GM19240 (cell line): ENCODE results near the gene LAMA3.
"Not testable (repeated sequence)": the region's sequence is repeated elsewhere in the genome, so short reads cannot be mapped to it uniquely, and the experiment has no call there.

Experiments
- DNase-seq: peaks from one replicate; pipeline ENCODE4 v3.0.0; 2011; ENCODE audit warnings: low spot score; ENCODE audit not compliant: insufficient read length

The LAMA3 gene

GRCh38 chr18:23725827-23726661 lies 36.8 kb downstream of the LAMA3 start:
- DNase-seq: no peak

- no peak for DNase-seq
Observed at GRCh38 chr18:23727707-23728493, 38.6 kb downstream of the LAMA3 start.

DNA sequence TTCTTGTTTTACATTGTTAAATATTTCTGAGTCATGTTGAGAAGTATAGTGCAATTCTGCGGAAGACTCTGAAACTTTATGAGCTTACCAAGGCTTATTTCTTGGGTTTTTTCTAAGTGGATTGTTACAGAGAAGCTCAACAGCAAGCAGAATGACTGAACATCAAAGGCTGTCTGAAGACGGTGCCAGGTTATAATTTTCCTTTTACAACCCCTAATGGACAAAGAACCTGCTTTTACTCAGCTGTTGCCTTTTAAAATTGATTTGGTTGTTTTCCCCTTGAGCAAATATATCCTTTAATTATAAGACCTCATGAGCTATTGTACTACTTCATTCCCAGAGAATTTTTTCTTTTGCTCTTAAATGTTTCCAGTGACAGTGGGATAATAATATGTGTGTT lies 41.6 kb downstream of the LAMA3 start:
- no peak for DNase-seq

DNA sequence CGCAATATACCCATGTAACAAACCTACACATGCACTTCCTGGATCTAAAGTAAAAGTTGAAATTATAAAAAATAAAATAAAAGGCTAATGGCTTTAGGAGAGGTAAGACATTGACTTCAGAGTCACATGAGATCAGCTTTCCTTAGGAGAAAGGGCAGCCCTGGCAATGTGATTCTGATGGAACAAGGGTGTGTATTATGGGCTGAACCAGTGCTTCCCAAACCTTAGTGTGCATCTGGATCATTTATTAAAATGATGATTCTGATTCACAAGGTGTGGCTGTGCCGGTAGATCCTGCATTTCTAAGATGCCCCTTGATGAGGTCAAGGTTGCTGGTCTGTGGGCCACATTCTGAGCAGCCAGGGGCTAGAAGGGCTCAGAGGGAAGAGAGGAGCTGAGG lies 42.6 kb downstream of the LAMA3 start:
- no peak for DNase-seq

DNA sequence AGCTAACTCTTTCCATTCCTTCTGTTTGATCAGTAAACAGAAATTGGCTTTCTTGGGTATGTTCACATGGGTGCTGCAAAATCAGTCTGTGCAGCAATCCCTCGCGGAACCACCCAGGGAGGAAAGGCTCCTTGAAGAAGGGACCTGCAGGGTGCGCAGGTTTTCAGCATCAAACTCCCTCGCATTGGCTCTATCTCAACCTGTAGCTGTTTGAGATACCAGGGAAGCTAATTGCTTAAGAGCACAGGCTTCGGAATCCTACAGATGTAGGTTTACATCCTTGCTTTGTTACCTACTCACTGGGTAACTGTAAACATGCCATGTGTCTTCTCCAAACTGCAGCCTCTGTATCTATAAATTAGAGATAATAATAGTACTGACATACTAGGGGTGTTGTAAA lies 43.2 kb downstream of the LAMA3 start:
- no peak for DNase-seq

DNA sequence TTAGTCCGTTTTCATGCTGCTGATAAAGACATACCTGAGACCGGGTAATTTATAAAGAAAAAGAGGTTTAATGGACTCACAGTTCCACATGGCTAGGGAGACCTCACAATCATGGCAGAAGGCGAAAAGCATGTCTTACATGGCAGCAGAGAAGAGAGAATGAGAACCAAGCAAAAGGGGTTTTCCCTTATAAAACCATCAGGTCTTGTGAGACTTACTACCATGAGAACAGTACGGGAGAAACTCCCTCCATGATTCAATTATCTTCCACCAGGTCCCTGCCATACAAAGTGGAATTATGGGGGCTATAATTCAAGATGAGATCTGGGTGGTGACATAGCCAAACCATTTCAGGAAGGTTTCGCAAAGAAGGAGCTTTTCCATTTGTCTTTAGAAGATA lies 44.0 kb downstream of the LAMA3 start:
- DNase-seq: not testable (repeated sequence)

- no peak for DNase-seq
Observed at GRCh38 chr18:23733895-23734294, 44.6 kb downstream of the LAMA3 start.

DNA sequence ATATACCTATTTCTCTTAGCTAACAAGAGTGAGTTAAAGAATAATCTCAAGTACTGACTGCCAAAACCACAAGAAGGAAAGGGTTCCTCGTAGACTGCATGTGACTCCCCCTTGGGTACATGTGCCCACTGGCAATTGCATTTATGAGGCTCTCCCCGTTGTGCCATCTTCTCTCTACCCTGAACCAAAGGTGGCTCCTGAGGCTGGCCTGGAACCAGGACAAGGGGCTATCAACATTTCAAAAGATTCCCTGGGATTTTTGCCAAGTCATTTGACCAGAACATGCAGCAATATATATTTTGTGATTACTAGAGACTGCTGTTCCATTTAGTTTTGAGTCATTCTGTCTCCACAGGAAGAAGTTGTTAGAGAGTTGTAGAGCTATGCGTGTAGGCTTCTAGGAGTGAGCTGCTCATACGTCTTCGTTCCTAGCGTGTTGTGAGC lies 45.8 kb downstream of the LAMA3 start:
- no peak for DNase-seq

DNA sequence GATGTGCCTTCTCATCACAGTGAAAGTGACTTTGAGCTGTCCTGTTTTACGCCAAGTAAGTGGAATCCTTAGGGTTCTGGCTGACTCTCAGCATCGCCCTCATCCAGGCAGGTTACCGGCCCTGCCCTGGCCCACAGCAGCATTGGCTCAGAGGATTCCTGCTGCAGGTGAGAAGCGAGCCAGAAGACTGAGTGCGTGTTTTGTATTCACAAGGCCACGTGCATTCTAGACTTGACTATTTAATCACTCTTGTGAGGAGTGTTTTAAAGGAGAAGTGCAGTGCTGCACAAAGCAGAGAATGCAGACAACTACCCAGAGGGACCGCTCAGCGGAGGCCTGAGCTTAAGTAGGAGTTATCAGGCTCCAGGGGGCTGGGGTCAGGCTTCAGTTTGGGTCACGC lies 48.3 kb downstream of the LAMA3 start:
- DNase-seq: no peak

DNA sequence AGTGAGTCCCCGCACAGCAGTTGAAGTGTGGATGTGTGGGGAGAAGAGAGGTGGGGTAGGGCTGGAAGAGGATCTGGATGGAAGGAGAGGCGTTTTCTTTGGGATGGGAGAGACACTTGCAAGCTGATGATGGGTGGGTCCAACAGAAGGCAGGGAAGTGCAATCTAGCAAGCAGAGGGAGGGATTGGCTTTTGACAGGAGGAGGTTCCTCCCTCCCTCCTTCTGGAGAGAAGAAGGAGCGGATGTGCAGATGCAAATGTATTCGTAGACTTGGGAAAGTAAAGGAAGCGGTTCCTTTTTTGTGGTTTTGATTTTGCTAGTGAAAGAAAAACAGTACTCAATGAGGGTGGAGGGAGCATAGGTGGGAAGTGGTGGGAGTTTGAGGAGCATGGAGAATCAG lies 48.9 kb downstream of the LAMA3 start:
- no peak for DNase-seq

GRCh38 chr18:23738575-23738974 lies 49.3 kb downstream of the LAMA3 start:
- DNase-seq: no peak

- DNase-seq: no peak
Observed at GRCh38 chr18:23740105-23740830, 51.0 kb downstream of the LAMA3 start.

DNA sequence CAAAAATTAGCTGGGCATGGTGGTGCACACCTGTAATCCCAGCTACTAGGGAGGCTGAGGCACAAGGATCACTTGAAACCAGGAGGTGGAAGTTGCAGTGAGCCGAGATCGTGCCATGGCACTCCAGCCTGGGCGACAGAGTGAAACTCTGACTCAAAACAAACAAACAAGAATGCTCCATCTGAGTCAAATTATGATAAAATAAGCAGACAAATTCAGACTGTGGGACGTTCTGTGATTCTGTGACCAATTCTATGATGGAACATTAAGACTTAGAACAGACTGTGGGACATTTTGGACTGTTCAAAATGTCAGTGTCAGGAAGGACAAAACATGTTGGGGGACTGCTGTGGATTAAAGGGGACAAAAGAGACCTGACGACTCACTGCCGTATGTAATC lies 52.7 kb downstream of the LAMA3 start:
- not testable (repeated sequence) for DNase-seq

DNA sequence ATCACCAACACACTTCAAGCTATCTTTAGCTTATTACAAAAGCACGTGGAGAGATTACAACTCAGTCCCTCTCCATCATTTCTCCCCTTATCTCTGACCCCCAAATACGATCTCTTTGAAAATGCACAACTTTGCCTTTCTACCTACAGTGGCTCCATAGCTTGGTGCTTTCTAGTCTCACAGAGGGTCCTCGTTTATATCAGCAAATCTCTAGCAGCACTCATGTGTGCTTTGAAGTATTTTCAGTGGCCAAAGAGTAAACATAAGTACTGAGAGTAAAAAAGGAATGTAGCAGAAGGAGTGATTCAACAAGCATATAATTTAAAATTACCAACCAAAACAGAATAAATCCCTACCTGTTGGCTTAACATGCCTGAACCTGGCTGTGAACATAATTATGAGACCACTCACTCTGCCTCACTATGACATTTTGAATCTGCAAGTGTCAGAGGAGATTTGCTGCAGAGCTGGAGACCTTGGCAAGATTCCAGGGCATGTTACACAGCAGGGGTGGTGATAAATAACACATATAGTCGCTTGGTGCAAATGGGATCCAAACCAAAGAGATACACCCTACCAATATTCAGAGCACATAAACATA lies 54.6 kb downstream of the LAMA3 start:
- no peak for DNase-seq

GRCh38 chr18:23745366-23745765 lies 56.1 kb downstream of the LAMA3 start:
- DNase-seq: no peak

DNA sequence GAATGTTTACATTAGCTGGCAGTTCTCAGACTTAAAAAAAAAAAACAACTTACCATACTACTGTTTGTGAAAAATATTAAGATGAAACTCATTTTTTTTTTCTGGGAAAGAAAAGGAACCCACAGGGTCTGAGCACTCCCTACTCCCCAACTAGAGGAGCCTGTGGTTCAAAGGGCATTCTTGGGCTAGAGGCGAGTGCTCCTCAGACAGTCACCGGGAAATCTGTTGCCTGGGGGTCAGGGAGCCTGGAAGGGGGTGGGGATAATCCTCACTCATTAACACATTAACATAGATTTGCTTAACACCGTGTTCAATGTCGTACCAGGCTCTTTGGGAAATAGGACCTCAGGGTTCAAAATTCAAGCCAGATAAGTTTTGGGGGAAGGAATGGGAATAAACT lies 57.6 kb downstream of the LAMA3 start:
- DNase-seq: no peak

DNA sequence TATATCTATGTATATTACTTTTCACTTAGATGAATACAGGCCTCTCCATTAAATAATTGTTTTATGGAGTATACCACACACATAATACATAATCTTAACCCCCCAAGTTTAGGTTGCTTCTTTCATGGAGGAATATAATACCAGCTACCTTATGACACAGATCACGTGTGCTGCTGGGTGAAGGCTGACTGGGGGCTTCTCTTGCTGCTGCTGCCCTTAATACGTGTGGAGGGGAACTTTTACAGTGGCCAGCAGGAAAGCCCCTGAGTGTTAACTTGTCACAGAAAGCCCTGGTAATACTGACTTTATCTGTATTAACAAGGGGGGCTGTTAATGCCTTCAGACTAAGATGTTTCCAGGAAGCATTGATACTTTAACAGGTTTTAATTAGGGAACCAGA lies 63.1 kb downstream of the LAMA3 start:
- no peak for DNase-seq

DNA sequence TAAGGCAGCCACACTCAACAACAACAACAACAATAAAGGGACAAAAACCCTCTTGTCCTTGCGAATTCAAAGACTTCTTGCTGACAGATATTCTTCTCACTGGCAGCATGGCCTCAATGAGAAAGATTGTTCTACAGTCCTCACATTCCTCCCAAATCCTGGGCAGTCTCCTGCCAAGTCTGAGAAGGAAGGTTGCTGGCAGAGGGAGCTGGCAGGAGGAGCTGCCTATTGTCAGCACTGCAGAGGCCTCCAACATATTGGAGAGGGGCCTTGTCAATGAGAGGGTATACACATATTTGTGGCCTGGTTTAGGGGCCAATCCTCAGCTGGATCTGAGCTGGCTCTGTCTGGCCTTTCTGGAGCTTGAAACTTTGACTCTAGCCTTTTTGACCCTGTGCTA lies 63.5 kb downstream of the LAMA3 start:
- DNase-seq: no peak

DNA sequence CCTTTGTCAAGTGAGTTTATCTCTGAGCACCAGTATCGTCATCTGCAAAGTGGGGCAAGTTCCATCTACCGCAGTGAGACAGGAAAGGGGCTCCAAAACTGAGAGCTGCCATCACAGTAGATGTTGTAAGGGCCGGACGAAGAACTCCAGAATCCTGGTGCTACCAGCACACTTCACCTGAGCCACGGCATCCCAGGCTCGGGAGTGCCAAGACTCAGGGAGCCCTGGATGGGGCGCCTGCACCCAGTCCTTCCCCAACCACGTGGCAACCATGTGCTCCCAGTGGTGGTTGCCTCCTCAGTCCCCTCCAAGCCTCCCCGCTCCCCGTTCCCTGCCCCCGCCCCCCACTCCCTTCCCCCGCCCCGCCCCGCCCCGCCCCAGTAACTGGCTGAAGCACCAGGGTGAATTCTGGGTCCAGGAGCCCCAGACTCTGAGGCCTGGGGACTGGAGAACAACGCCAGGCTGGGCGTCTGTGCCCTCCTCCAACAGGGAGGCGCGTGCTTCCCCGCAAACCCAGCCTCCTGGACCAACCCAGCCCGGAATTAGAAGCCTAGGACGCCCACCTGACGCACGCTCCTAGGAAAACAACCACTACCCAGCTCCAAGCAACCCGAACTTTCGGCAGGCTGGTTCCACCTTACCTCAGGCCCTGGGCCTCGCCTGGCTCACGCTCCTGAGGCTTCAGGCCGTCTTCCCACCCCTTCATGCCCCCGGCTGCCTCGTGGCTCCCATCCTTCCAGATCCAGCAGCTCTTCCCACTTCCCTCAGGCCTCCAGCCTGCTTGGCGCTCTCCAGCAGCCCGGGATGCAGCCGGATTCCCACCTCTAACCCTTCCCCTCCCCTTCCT lies 67.6 kb downstream of the LAMA3 start:
- DNase-seq: no peak

DNA sequence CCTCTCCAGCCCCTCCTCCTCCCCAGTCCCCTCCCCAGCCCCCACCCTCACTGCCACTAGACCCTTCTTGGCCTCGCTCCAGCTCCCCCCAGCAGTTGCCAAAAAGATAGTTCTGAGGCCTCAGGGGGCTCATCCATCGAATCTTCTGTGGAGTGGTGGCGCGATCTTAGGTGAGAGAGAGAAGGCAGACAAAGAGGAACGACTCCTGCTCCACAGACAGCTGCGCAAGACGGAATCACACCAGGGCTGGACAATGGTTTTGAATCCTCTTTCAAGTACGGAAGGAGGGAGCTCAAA lies 68.1 kb downstream of the LAMA3 start:
- DNase-seq: no peak

DNA sequence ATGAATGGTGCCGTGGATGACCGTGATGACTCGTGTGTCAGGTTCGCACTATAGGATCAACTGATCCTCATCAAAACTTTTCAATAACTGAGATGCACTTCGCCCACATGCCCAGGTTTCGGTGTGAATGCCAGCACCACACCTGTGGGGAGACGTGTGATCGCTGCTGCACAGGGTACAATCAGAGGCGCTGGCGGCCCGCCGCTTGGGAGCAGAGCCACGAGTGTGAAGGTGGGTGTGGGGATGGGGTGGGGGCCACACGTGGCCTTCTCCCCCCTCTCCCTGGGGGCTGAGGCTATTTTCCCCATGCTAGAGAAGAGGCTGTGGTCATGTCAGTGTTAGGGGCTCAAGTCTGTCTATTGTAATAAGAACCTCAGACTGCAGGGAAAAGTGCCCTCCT lies 69.0 kb downstream of the LAMA3 start:
- DNase-seq: no peak
